ENCODE results near the gene CKS2.

GRCh38 chr9:89305868-89306267 lies 5.1 kb upstream of the CKS2 start:
- no peak for TF ChIP-seq CTCF (IDR thresholded peaks at IDR 0.05; ENCODE audit: insufficient read depth, low read length, poor library complexity, severe bottlenecking)
- no peak for TF ChIP-seq EZH2phosphoT487 (conservative IDR thresholded peaks at IDR 0.05; ENCODE audit: low read length)

Measured in SU-DHL-6 (cell line).